Keratinocyte (primary cell): ENCODE data around the gene HDAC10. TPM values are rescaled to one million over a fixed set of nuclear protein-coding genes. Genes with fewer than 3 reads are reported as not detected.
A peak's percentile ranks its signal among the peaks of the same experiment; 100 is the strongest.

ENCODE experiments used
- DNase-seq: peaks from one replicate; pipeline ENCODE4 v3.0.0-alpha.2; 2011; ENCODE audit warnings: low read depth, missing footprints, low spot score
- FAIRE-seq: peaks from 2 replicates; lab custom pipeline; 2011; peaks lifted over from hg19 to GRCh38; lab: Jason Lieb, UNC
- H2AFZ ChIP-seq: 2 replicates; pipeline ENCODE4 v1.6.0; 2012; ENCODE audit warnings: low read length, control low read depth, inconsistent platforms; ENCODE audit not compliant: control insufficient read depth
- H3K27ac ChIP-seq: 2 replicates; pipeline ENCODE4 v1.5.1; 2011; ENCODE audit warnings: low read length; ENCODE audit not compliant: control insufficient read depth, insufficient read depth
- H3K27me3 ChIP-seq: 3 replicates; pipeline ENCODE4 v1.6.0; 2011; ENCODE audit warnings: low read length; ENCODE audit not compliant: control insufficient read depth, insufficient read depth; ENCODE audit errors: extremely low read depth
- H3K36me3 ChIP-seq, 2 experiments: 2 replicates in 1 of 2; 3 replicates in 1 of 2; pipeline ENCODE4 v1.5.1; 2011; ENCODE audit warnings: low read length in 2 of 2, mild to moderate bottlenecking in 1 of 2; ENCODE audit not compliant: control insufficient read depth in 2 of 2, insufficient read depth in 2 of 2; ENCODE audit errors: extremely low read depth in 1 of 2
- H3K4me1 ChIP-seq: 3 replicates; pipeline ENCODE4 v1.5.1; 2011; ENCODE audit warnings: low read length; ENCODE audit not compliant: control insufficient read depth, insufficient read depth; ENCODE audit errors: extremely low read depth
- H3K4me2 ChIP-seq: 3 replicates; pipeline ENCODE4 v1.6.0; 2011; ENCODE audit warnings: low read depth, low read length; ENCODE audit not compliant: control insufficient read depth, insufficient read depth; ENCODE audit errors: extremely low read depth
- H3K4me3 ChIP-seq, 3 experiments: fragments of 200-600 bp in 1 of 3; sonication (generic) in 1 of 3; 2 replicates in 2 of 3; 3 replicates in 1 of 3; pipeline ENCODE4 v1.5.1; 2011 to 2016; ENCODE audit warnings: low read length in 3 of 3, mild to moderate bottlenecking in 3 of 3, control low read depth in 2 of 3, inconsistent platforms in 1 of 3, low read depth in 1 of 3, mixed read lengths in 1 of 3, mixed run types in 1 of 3, moderate library complexity in 1 of 3; ENCODE audit not compliant: control insufficient read depth in 2 of 3, insufficient read depth in 2 of 3; ENCODE audit errors: extremely low read depth in 1 of 3
- H3K79me2 ChIP-seq: 2 replicates; pipeline ENCODE4 v1.6.0; 2012; ENCODE audit warnings: low read length; ENCODE audit not compliant: control insufficient read depth, insufficient read depth
- H3K9ac ChIP-seq: 3 replicates; pipeline ENCODE4 v1.6.0; 2011; ENCODE audit warnings: low read length; ENCODE audit not compliant: control insufficient read depth, insufficient read depth; ENCODE audit errors: extremely low read depth
- H3K9me1 ChIP-seq: 3 replicates; pipeline ENCODE4 v1.6.0; 2011; ENCODE audit warnings: low read length; ENCODE audit not compliant: control insufficient read depth, insufficient read depth; ENCODE audit errors: extremely low read depth
- H3K9me3 ChIP-seq: 2 replicates; pipeline ENCODE4 v1.5.1; 2012; ENCODE audit warnings: low read depth, low read length; ENCODE audit not compliant: control insufficient read depth
- H4K20me1 ChIP-seq: 3 replicates; pipeline ENCODE4 v1.6.0; 2011; ENCODE audit warnings: low read length; ENCODE audit not compliant: control insufficient read depth, insufficient read depth; ENCODE audit errors: extremely low read depth
- CTCF ChIP-seq, 3 experiments: IDR thresholded peaks in 1 of 3; conservative IDR thresholded peaks in 1 of 3; optimal IDR thresholded peaks in 1 of 3; 2 replicates in 2 of 3; 3 replicates in 1 of 3; pipeline versions ENCODE3 to v1.5.1; 2011; ENCODE audit warnings: low read length in 3 of 3, mild to moderate bottlenecking in 3 of 3, moderate library complexity in 2 of 3, control low read depth in 1 of 3, inconsistent platforms in 1 of 3; ENCODE audit not compliant: insufficient read depth in 2 of 3; ENCODE audit errors: extremely low read depth in 1 of 3
- EZH2 ChIP-seq: IDR thresholded peaks from one replicate; pipeline ENCODE4 v1.6.1; 2012; ENCODE audit warnings: inconsistent platforms, mild to moderate bottlenecking, low read length, moderate library complexity
- dilution Hi-C: fragments of 300-500 bp; cut with MboI; formaldehyde crosslinking; loops from one replicate; pipeline ENCODE4 v1.7.0; 2020; ENCODE audit warnings: low sequenced_read_pairs; ENCODE audit not compliant: extremely low pct_ligation_motif_present
- polyA plus RNA-seq, 5 experiments: library from polyadenylated mRNA; depleted of rRNA in 3 of 5; stranded (reverse) in 3 of 5; stranded (forward) in 1 of 5; unstranded in 1 of 5; fragments of >200 nt; gene quantifications; 1 replicate in 1 of 5; 2 replicates in 3 of 5; 3 replicates in 1 of 5; pipeline versions ENCODE4 v1.2.1 to v1.2.3, GENCODE V29; 2011 to 2012; ENCODE audit warnings: missing spikeins in 2 of 5, low read depth in 1 of 5, low replicate concordance in 1 of 5

HDAC10 gene
- polyA plus RNA-seq, 1 donor (not counting 4 experiments of a cell fraction or from before 2014, with no cell fraction given) = 4.7 TPM

GRCh38 chr22:50236731-50237409 is 14.2 kb downstream of the HDAC10 start:
- Histone ChIP-seq H4K20me1 (peaks cover 12% of the 10 kb centered on the region), H3K27ac (no peak overlapping the region), H3K79me2 (peaks cover 56% of the 10 kb centered on the region), H3K4me1 (peaks cover 7% of the 10 kb centered on the region), H3K9ac (no peak overlapping the region), H3K9me3 (peaks cover 2% of the 10 kb centered on the region), H3K27me3 (no peaks in the 10 kb centered on the region), H3K4me2 (no peak overlapping the region), H3K9me1 (no peaks in the 10 kb centered on the region), H2AFZ (no peak overlapping the region), H3K4me3 (no peak overlapping the region), H3K36me3 (peaks cover 5 to 16% of the 10 kb centered on the region in 2 experiments)
- FAIRE-seq (no peak), DNase-seq (no peak)
- TF ChIP-seq CTCF (optimal IDR thresholded peaks at IDR 0.05 in 1 of 3, IDR thresholded peaks at IDR 0.05 in 1 of 3, conservative IDR thresholded peaks at IDR 0.05 in 1 of 3; ENCODE audit: extremely low read depth in 1 of 3, insufficient read depth in 2 of 3, low read length in 3 of 3) (peak; percentile 32 to 62 (median 39)), EZH2 (no peak)
- dilution Hi-C loops = no loop called here

- FAIRE-seq (no peak), DNase-seq (no peak)
- Histone ChIP-seq H3K9me1 (no peaks in the 10 kb centered on the region), H3K36me3 (peaks cover 3 to 10% of the 10 kb centered on the region in 2 experiments), H3K9ac (no peak overlapping the region), H3K9me3 (peaks cover 2% of the 10 kb centered on the region), H4K20me1 (peaks cover 8% of the 10 kb centered on the region), H3K4me3 (no peak overlapping the region), H3K27ac (no peak overlapping the region), H3K79me2 (peaks cover 33% of the 10 kb centered on the region), H3K4me2 (no peak overlapping the region), H3K27me3 (no peaks in the 10 kb centered on the region), H2AFZ (no peak overlapping the region), H3K4me1 (no peaks in the 10 kb centered on the region)
- dilution Hi-C loops = no loop called here
- TF ChIP-seq EZH2 (no peak), CTCF (optimal IDR thresholded peaks at IDR 0.05 in 1 of 3, IDR thresholded peaks at IDR 0.05 in 1 of 3, conservative IDR thresholded peaks at IDR 0.05 in 1 of 3; ENCODE audit: extremely low read depth in 1 of 3, insufficient read depth in 2 of 3, low read length in 3 of 3) (no peak)
Measured at GRCh38 chr22:50233223-50233622, 17.8 kb downstream of the HDAC10 start.
